Trophoblast cell (in vitro differentiated cells and primary cell): ENCODE measurements around the gene MAP2K5.

Experiments
- DNase-seq, 2 donors: peaks; one replicate each; pipeline ENCODE4 v3.0.0-alpha.2; 2016
- H2AFZ ChIP-seq: 2 replicates; pipeline ENCODE4 v1.6.1; 2013; ENCODE audit warnings: low read length, moderate library complexity, mild to moderate bottlenecking; ENCODE audit not compliant: insufficient read depth, poor library complexity
- H2AK5ac ChIP-seq: 2 replicates; pipeline ENCODE4 v1.6.1; 2013; ENCODE audit warnings: mild to moderate bottlenecking, low read length
- H2BK120ac ChIP-seq: 2 replicates; pipeline ENCODE4 v1.6.1; 2013; ENCODE audit warnings: low read length, mild to moderate bottlenecking, moderate library complexity; ENCODE audit not compliant: insufficient read depth, poor library complexity
- H2BK12ac ChIP-seq: 2 replicates; pipeline ENCODE4 v1.6.1; 2013; ENCODE audit warnings: mild to moderate bottlenecking, low read length, moderate library complexity
- H2BK5ac ChIP-seq: 2 replicates; pipeline ENCODE4 v1.6.1; 2013; ENCODE audit warnings: low read length, low read depth, moderate library complexity, mild to moderate bottlenecking; ENCODE audit not compliant: poor library complexity
- H3K14ac ChIP-seq: 2 replicates; pipeline ENCODE4 v1.6.1; 2013; ENCODE audit warnings: mild to moderate bottlenecking, low read length
- H3K18ac ChIP-seq: 2 replicates; pipeline ENCODE4 v1.6.1; 2013; ENCODE audit warnings: mild to moderate bottlenecking, low read length
- H3K23ac ChIP-seq: 2 replicates; pipeline ENCODE4 v1.6.1; 2013; ENCODE audit warnings: low read length
- H3K27ac ChIP-seq: 2 replicates; pipeline ENCODE4 v1.5.1; 2013; ENCODE audit warnings: low read depth, mild to moderate bottlenecking, inconsistent platforms, low read length, moderate library complexity
- H3K27me3 ChIP-seq: 2 replicates; pipeline ENCODE4 v1.6.1; 2013; ENCODE audit warnings: inconsistent platforms, mild to moderate bottlenecking, low read length, moderate library complexity; ENCODE audit not compliant: insufficient read depth
- H3K36me3 ChIP-seq, 2 experiments: 1 replicate in 1 of 2; 2 replicates in 1 of 2; pipeline ENCODE4 v1.6.1; 2013; ENCODE audit warnings: low read length in 2 of 2, mild to moderate bottlenecking in 2 of 2, moderate library complexity in 1 of 2; ENCODE audit not compliant: insufficient read depth in 2 of 2, control insufficient read depth in 1 of 2
- H3K4ac ChIP-seq: 2 replicates; pipeline ENCODE4 v1.6.1; 2013; ENCODE audit warnings: low read depth, mild to moderate bottlenecking, low read length, moderate library complexity
- H3K4me1 ChIP-seq, 2 experiments: 1 replicate in 1 of 2; 2 replicates in 1 of 2; pipeline ENCODE4 v1.6.1; 2013; ENCODE audit warnings: low read length in 2 of 2, mild to moderate bottlenecking in 2 of 2, moderate library complexity in 1 of 2; ENCODE audit not compliant: insufficient read depth in 2 of 2, control insufficient read depth in 1 of 2
- H3K4me2 ChIP-seq: 2 replicates; pipeline ENCODE4 v1.6.1; 2013; ENCODE audit warnings: inconsistent platforms, mild to moderate bottlenecking, low read length, moderate library complexity
- H3K4me3 ChIP-seq: 2 replicates; pipeline ENCODE4 v1.5.1; 2013; ENCODE audit warnings: mild to moderate bottlenecking, low read depth, low read length, inconsistent platforms
- H3K79me1 ChIP-seq: one replicate; pipeline ENCODE4 v1.6.1; 2013; ENCODE audit warnings: low read length
- H3K79me2 ChIP-seq: 2 replicates; pipeline ENCODE4 v1.6.1; 2013; ENCODE audit warnings: low read length, mild to moderate bottlenecking; ENCODE audit not compliant: control insufficient read depth, insufficient read depth, poor library complexity
- H3K9ac ChIP-seq: 2 replicates; pipeline ENCODE4 v1.6.1; 2013; ENCODE audit warnings: mild to moderate bottlenecking, low read length
- H3K9me3 ChIP-seq: 2 replicates; pipeline ENCODE4 v1.6.1; 2013; ENCODE audit warnings: low read depth, mild to moderate bottlenecking, control low read depth, inconsistent platforms, low read length; ENCODE audit not compliant: insufficient read depth
- H4K12ac ChIP-seq: 2 replicates; pipeline ENCODE4 v1.6.1; 2013; ENCODE audit warnings: low read depth, mild to moderate bottlenecking, low read length, moderate library complexity
- H4K8ac ChIP-seq: 2 replicates; pipeline ENCODE4 v1.6.1; 2013; ENCODE audit warnings: low read depth, mild to moderate bottlenecking, low read length, moderate library complexity
- H4K91ac ChIP-seq: one replicate; pipeline ENCODE4 v1.6.1; 2013; ENCODE audit warnings: low read depth, mild to moderate bottlenecking, low read length, moderate library complexity
- WGBS: extraction: QIAGEN DNeasy Blood & Tissue Kit; methylation state at CpG from one replicate; pipeline ENCODE4 v1.1.7; 2013; ENCODE audit warnings: missing lambda C conversion rate; ENCODE audit not compliant: insufficient read length, insufficient coverage; ENCODE audit errors: extremely low coverage; 5-methylcytosine and 5-hydroxymethylcytosine counted together

MAP2K5 gene

GRCh38 chr15:67524235-67524634, 18.3 kb upstream of the MAP2K5 start:
- Histone ChIP-seq H2BK120ac (no peak overlapping the region), H3K4me2 (no peak overlapping the region)
- DNase-seq = no peak

GRCh38 chr15:67528513-67528912, 14.0 kb upstream of the MAP2K5 start:
- Histone ChIP-seq H4K91ac (no peak overlapping the region), H3K4me2 (no peak overlapping the region), H3K4ac (no peak overlapping the region), H3K9ac (no peak overlapping the region), H3K14ac (no peak overlapping the region), H3K4me3 (no peak overlapping the region), H3K27me3 (no peaks in the 10 kb centered on the region), H2BK5ac (no peak overlapping the region), H3K23ac (no peak overlapping the region), H2BK12ac (no peak overlapping the region), H3K36me3 (no peaks in the 10 kb centered on the region), H3K4me1 (no peaks in the 10 kb centered on the region), H3K18ac (no peak overlapping the region), H3K9me3 (no peaks in the 10 kb centered on the region), H2AK5ac (no peak overlapping the region), H2BK120ac (no peak overlapping the region), H3K27ac (no peak overlapping the region), H4K8ac (no peak overlapping the region), H4K12ac (no peak overlapping the region), H3K79me2 (no peaks in the 10 kb centered on the region), H2AFZ (no peak overlapping the region), H3K79me1 (no peaks in the 10 kb centered on the region)
- DNase-seq = no peak
- no CpG with 5 or more reads among the region's 3 CpGs for WGBS

More at GRCh38 chr15:67524235-67524634, 18.3 kb upstream of the MAP2K5 start:
- Histone ChIP-seq H3K9ac (no peak overlapping the region), H2AFZ (no peak overlapping the region), H3K23ac (no peak overlapping the region), H4K12ac (no peak overlapping the region), H2BK12ac (no peak overlapping the region), H4K8ac (no peak overlapping the region), H3K18ac (no peak overlapping the region), H3K79me1 (peaks cover 10% of the 10 kb centered on the region), H3K4me1 (peaks cover 0 to 3% of the 10 kb centered on the region in 2 experiments), H4K91ac (no peak overlapping the region), H2AK5ac (no peak overlapping the region), H2BK5ac (no peak overlapping the region), H3K27ac (no peak overlapping the region), H3K9me3 (no peaks in the 10 kb centered on the region), H3K27me3 (no peaks in the 10 kb centered on the region), H3K14ac (no peak overlapping the region), H3K4me3 (no peak overlapping the region), H3K4ac (no peak overlapping the region), H3K36me3 (no peaks in the 10 kb centered on the region), H3K79me2 (peaks cover 7% of the 10 kb centered on the region)

DNA sequence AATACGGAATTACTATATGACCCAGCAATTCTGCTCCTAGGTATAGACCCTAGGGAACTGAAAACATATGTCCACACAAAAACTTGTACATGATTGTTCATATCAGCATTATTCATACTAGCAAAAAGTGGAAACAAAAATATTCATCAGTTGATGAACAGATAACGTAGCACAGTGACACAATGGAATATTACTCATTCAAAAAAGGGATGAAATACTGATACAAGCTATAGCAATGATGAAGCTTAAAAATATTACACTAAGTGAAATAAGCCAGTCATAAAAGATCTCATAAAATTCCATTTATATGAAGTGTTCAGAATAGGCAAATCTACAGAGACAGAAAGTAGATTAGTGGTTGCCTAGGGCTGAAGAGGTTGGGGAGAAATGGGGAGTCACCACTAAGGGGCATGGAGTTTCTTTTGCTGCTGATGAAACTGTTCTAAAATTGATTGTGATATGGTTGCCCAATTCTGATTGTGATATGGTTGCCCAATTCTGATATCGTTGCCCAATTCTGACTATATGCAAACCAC, 11.1 kb upstream of the MAP2K5 start:
- Histone ChIP-seq H3K9ac (no peak overlapping the region), H2BK12ac (no peak overlapping the region), H2AK5ac (no peak overlapping the region), H4K91ac (no peak overlapping the region), H2BK120ac (no peak overlapping the region), H4K12ac (no peak overlapping the region), H3K36me3 (no peaks in the 10 kb centered on the region), H2BK5ac (no peak overlapping the region), H3K27me3 (no peaks in the 10 kb centered on the region), H3K4ac (no peak overlapping the region), H3K4me1 (no peaks in the 10 kb centered on the region), H3K27ac (no peak overlapping the region), H3K4me2 (no peak overlapping the region), H3K18ac (no peak overlapping the region), H3K23ac (no peak overlapping the region), H3K14ac (no peak overlapping the region), H2AFZ (no peak overlapping the region), H3K4me3 (no peak overlapping the region), H3K79me2 (no peaks in the 10 kb centered on the region), H3K79me1 (no peaks in the 10 kb centered on the region), H4K8ac (no peak overlapping the region), H3K9me3 (no peaks in the 10 kb centered on the region)
- no CpG with 5 or more reads among the region's 3 CpGs for WGBS
- peak in 1 of 2 donors; percentile 54 for DNase-seq

GRCh38 chr15:67533873-67534272, 8.6 kb upstream of the MAP2K5 start:
- Histone ChIP-seq H4K91ac (no peak overlapping the region), H3K79me2 (no peaks in the 10 kb centered on the region)

More at GRCh38 chr15:67533873-67534272, 8.6 kb upstream of the MAP2K5 start:
- DNase-seq = no peak
- Histone ChIP-seq H3K4me2 (no peak overlapping the region), H2BK12ac (no peak overlapping the region), H3K36me3 (no peaks in the 10 kb centered on the region), H3K4me3 (no peak overlapping the region), H3K18ac (no peak overlapping the region), H2BK5ac (no peak overlapping the region), H2AK5ac (no peak overlapping the region), H4K12ac (no peak overlapping the region), H3K14ac (no peak overlapping the region), H3K9ac (no peak overlapping the region), H3K23ac (no peak overlapping the region), H3K27me3 (no peaks in the 10 kb centered on the region), H3K27ac (no peak overlapping the region), H3K4ac (no peak overlapping the region), H3K4me1 (no peaks in the 10 kb centered on the region), H2BK120ac (no peak overlapping the region), H3K9me3 (no peaks in the 10 kb centered on the region), H2AFZ (no peak overlapping the region), H3K79me1 (no peaks in the 10 kb centered on the region), H4K8ac (no peak overlapping the region)
- WGBS = no CpG with 5 or more reads among the region's 1 CpG
